PC-9 (cell line): ENCODE measurements around the gene TUBA1A. TPM values are rescaled to one million over a fixed set of nuclear protein-coding genes. Genes with fewer than 3 reads are reported as not detected.
"Not testable (repeated sequence)": the region's sequence is repeated elsewhere in the genome, so short reads cannot be mapped to it uniquely, and the experiment has no call there.

Experiments
- BruUV-seq: library from RNA; stranded (reverse); fragments of 400-500 nt; replicated peaks from 2 replicates; lab custom pipeline; 2021; lab: Mats Ljungman, UMichigan
- CTCF ChIA-PET: fragments of 300-600 bp; sonication (Branson Sonifier 250); formaldehyde crosslinking; loops from one replicate; lab custom pipeline; 2022; ENCODE audit warnings: antibody characterized with exemption; lab: Charles Lee
- POLR2A ChIA-PET: fragments of 300-600 bp; sonication (Branson Sonifier 250); formaldehyde crosslinking; loops from one replicate; lab custom pipeline; 2022; ENCODE audit warnings: antibody characterized with exemption; ENCODE audit not compliant: unreplicated experiment; lab: Charles Lee
- DNase-seq, 2 experiments: peaks; one replicate each; pipeline versions ENCODE4 v3.0.0 to v3.0.0-alpha.2; 2015 to 2022; ENCODE audit warnings: mixed read lengths in 1 of 2
- H2AFZ ChIP-seq: fragments of 200-600 bp; sonication (generic); 2 replicates; pipeline ENCODE4 v1.8.1; 2017; ENCODE audit warnings: antibody characterized with exemption
- H3F3A ChIP-seq: fragments of 200-600 bp; sonication (generic); 2 replicates; pipeline ENCODE4 v1.8.1; 2017; ENCODE audit warnings: antibody characterized with exemption, mild to moderate bottlenecking, low read depth; ENCODE audit not compliant: insufficient read depth
- H3K27ac ChIP-seq: fragments of 200-600 bp; sonication (generic); 2 replicates; pipeline ENCODE4 v1.6.1; 2016; ENCODE audit warnings: mixed run types
- H3K27me3 ChIP-seq: fragments of 200-600 bp; sonication (generic); 2 replicates; pipeline ENCODE4 v1.6.1; 2016; ENCODE audit warnings: low read depth, mixed run types; ENCODE audit not compliant: insufficient read depth
- H3K36me3 ChIP-seq: fragments of 200-600 bp; sonication (generic); 2 replicates; pipeline ENCODE4 v1.6.1; 2016; ENCODE audit warnings: low read depth, mixed run types
- H3K4me1 ChIP-seq: fragments of 200-600 bp; sonication (generic); replicated peaks from 2 replicates; pipeline ENCODE4 v1.6.1; 2016; ENCODE audit warnings: mixed run types; ENCODE audit not compliant: insufficient read depth
- H3K4me2 ChIP-seq: fragments of 200-600 bp; sonication (generic); 2 replicates; pipeline ENCODE4 v1.6.1; 2017; ENCODE audit warnings: mixed run types
- H3K4me3 ChIP-seq: fragments of 200-600 bp; sonication (generic); 2 replicates; pipeline ENCODE4 v1.6.1; 2016; ENCODE audit warnings: mixed run types
- H3K79me2 ChIP-seq: fragments of 200-600 bp; sonication (generic); 2 replicates; pipeline ENCODE4 v1.6.1; 2017; ENCODE audit warnings: low read depth, mixed run types
- H3K9me2 ChIP-seq: fragments of 200-600 bp; sonication (generic); 2 replicates; pipeline ENCODE4 v1.8.1; 2017; ENCODE audit warnings: mild to moderate bottlenecking; ENCODE audit not compliant: insufficient read depth
- H3K9me3 ChIP-seq: fragments of 200-600 bp; sonication (generic); 2 replicates; pipeline ENCODE4 v1.8.1; 2016; ENCODE audit warnings: low read depth; ENCODE audit not compliant: insufficient read depth
- H4K20me1 ChIP-seq: fragments of 200-600 bp; sonication (generic); 2 replicates; pipeline ENCODE4 v1.8.1; 2017; ENCODE audit not compliant: insufficient read depth
- CTCF ChIP-seq: fragments of 200-600 bp; sonication (generic); conservative IDR thresholded peaks from 2 replicates; pipeline ENCODE4 v1.6.1; 2017; ENCODE audit warnings: mixed run types, antibody characterized with exemption, mild to moderate bottlenecking, moderate library complexity
- EZH2 ChIP-seq: fragments of 200-600 bp; sonication (generic); IDR thresholded peaks from 2 replicates; pipeline ENCODE4 v1.8.0; 2017; ENCODE audit warnings: antibody characterized with exemption, low read depth
- intact Hi-C: fragments of 100-400 bp; cut with micrococcal nuclease; formaldehyde crosslinking; loops from one replicate; pipeline ENCODE4 v1.10.0; 2022; ENCODE audit not compliant: unreplicated experiment
- total RNA-seq: library from RNA; stranded (reverse); gene quantifications from 2 replicates; pipeline ENCODE4 v1.2.3, GENCODE V29; 2021

The TUBA1A gene
- total RNA-seq, 1 experiment from 2014 or later, result 14.2 TPM

DNA sequence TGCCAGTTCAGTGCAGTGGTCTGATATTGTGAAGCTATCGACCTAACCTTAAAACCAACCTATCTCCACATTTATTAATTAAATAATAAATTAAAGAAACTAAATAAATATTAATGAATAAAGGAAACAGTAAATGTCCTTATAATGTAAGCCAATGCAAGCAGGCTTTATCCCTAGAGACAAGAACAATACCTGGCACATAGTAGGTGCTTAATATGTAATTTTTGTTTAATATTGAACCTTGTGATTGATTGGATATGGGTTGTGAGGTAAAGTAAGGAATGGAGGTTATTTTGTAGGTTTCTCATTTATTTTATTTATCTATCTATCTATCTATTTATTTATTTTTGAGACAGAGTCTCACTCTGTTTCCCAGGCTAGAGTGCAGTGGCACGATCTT, 49.9 kb downstream of the TUBA1A start:
- intact Hi-C loops, result no loop called here
- TF ChIP-seq EZH2, result no peak
- no peak for TF ChIP-seq CTCF
- Histone ChIP-seq H3K9me2 (no peaks in the 10 kb centered on the region), H3K9me3 (no peaks in the 10 kb centered on the region), H3K4me1 (no peaks in the 10 kb centered on the region), H3K27ac (no peak overlapping the region), H3K4me3 (no peak overlapping the region), H3K27me3 (no peaks in the 10 kb centered on the region), H3K4me2 (no peak overlapping the region), H4K20me1 (no peaks in the 10 kb centered on the region), H3K36me3 (no peaks in the 10 kb centered on the region), H2AFZ (no peak overlapping the region), H3K79me2 (0 out of 2 replicates have a peak, but pooled peaks cover under 1% of the 10 kb centered on the region), H3F3A (no peaks in the 10 kb centered on the region)
- POLR2A ChIA-PET, result interaction anchor here (0.6 kb wide), 1 partner anchor 11 kb away, joined by 3 read pairs; no protein-coding TSS in a partner anchor
- CTCF ChIA-PET, result no interaction called here
- DNase-seq, result no peak
- BruUV-seq, result no TSS peak

GRCh38 chr12:49138587-49138986, 50.3 kb downstream of the TUBA1A start:
- H3F3A ChIP-seq, result no peaks in the 10 kb centered on the region
- no peak overlapping the region for H3K4me3 ChIP-seq
- BruUV-seq, result no TSS peak
- H4K20me1 ChIP-seq, result no peaks in the 10 kb centered on the region
- ChIA-PET POLR2A (no interaction called here), CTCF (no interaction called here)
- H2AFZ ChIP-seq, result no peak overlapping the region
- intact Hi-C loops, result no loop called here
- no peaks in the 10 kb centered on the region for H3K4me1 ChIP-seq
- TF ChIP-seq EZH2 (no peak), CTCF (no peak)
- H3K4me2 ChIP-seq, result no peak overlapping the region
- H3K79me2 ChIP-seq, result 0 out of 2 replicates have a peak, but pooled peaks cover 4% of the 10 kb centered on the region
- no peaks in the 10 kb centered on the region for H3K9me2 ChIP-seq
- no peak for DNase-seq
- no peak overlapping the region for H3K27ac ChIP-seq
- no peaks in the 10 kb centered on the region for H3K36me3 ChIP-seq
- no peaks in the 10 kb centered on the region for H3K27me3 ChIP-seq
- H3K9me3 ChIP-seq, result no peaks in the 10 kb centered on the region

DNA sequence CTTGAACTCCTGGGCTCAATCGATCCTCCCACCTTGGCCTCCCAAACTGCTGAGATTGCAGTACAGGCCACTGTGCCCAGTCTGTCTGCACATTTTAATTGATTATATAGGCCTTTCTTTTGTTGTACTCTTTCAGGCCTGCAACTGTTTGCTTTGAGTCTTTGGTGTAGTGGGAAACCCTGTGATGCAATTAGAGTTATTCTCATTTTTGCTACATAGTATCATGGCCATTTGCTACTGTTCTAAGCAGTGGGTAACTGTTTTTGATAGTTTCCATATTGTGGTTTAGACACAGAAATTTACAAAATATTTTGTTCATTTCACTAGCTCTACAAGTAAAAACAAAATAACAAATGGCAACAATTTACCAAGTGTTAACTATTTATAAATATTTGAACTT, 51.4 kb downstream of the TUBA1A start:
- BruUV-seq, result no TSS peak
- POLR2A ChIA-PET, result no interaction called here

GRCh38 chr12:49136997-49137396, 51.9 kb downstream of the TUBA1A start:
- H3K36me3 ChIP-seq, H3K27ac ChIP-seq, H3K4me3 ChIP-seq, H3K9me2 ChIP-seq, H3K9me3 ChIP-seq, H3F3A ChIP-seq, H2AFZ ChIP-seq, POLR2A ChIA-PET, BruUV-seq, H3K27me3 ChIP-seq, H3K4me2 ChIP-seq, DNase-seq, intact Hi-C loops, CTCF ChIA-PET, H4K20me1 ChIP-seq: not testable (repeated sequence)
- H3K79me2 ChIP-seq, result peaks cover 10% of the 10 kb centered on the region; the same call in 1 of the 2 replicates
- H3K4me1 ChIP-seq, result peaks cover 12% of the 10 kb centered on the region

More for the DNA sequence above, 51.4 kb downstream of the TUBA1A start:
- CTCF ChIA-PET, result no interaction called here
- Histone ChIP-seq H3K79me2 (peaks cover 5% of the 10 kb centered on the region; the same call in 1 of the 2 replicates), H3K4me3 (no peak overlapping the region), H3K4me1 (peaks cover 7% of the 10 kb centered on the region), H2AFZ (no peak overlapping the region), H3K4me2 (no peak overlapping the region), H3K27ac (no peak overlapping the region), H3K36me3 (no peaks in the 10 kb centered on the region), H3F3A (peaks cover 1% of the 10 kb centered on the region; the same call in 1 of the 2 replicates), H3K9me3 (no peaks in the 10 kb centered on the region), H3K9me2 (no peaks in the 10 kb centered on the region), H4K20me1 (no peaks in the 10 kb centered on the region), H3K27me3 (no peaks in the 10 kb centered on the region)
- intact Hi-C loops, result no loop called here
- DNase-seq, result no peak
- TF ChIP-seq EZH2 (no peak), CTCF (no peak)
